Urinary bladder (tissue), 4 donors: ENCODE measurements around the gene CCDC60. TPM values are rescaled to one million over a fixed set of nuclear protein-coding genes. Genes with fewer than 3 reads are reported as not detected.

Experiments
- DNase-seq: peaks from one replicate; pipeline ENCODE4 v3.0.0-alpha.2; 2015; ENCODE audit errors: extremely low spot score
- H3K27ac ChIP-seq: one replicate; pipeline ENCODE4 v1.5.1; 2013; ENCODE audit warnings: low read depth, mild to moderate bottlenecking, moderate library complexity
- H3K36me3 ChIP-seq: one replicate; pipeline ENCODE4 v1.6.1; 2013; ENCODE audit warnings: mild to moderate bottlenecking, moderate library complexity; ENCODE audit not compliant: insufficient read depth
- H3K4me1 ChIP-seq: one replicate; pipeline ENCODE4 v1.6.1; 2013; ENCODE audit warnings: mild to moderate bottlenecking, moderate library complexity; ENCODE audit not compliant: insufficient read depth
- H3K4me3 ChIP-seq: one replicate; pipeline ENCODE4 v1.5.1; 2013; ENCODE audit warnings: low read depth, low read length
- WGBS: extraction: QIAGEN DNeasy Blood & Tissue Kit; methylation state at CpG from one replicate; pipeline ENCODE4 v1.1.7; 2013; 5-methylcytosine and 5-hydroxymethylcytosine counted together
- polyA plus RNA-seq: library from polyadenylated mRNA; stranded (reverse); fragments of 200-250 nt; gene quantifications from one replicate; pipeline ENCODE4 v1.2.3, GENCODE V29; 2013
- total RNA-seq: library from RNA; depleted of rRNA; stranded (reverse); fragments of >200 nt; gene quantifications from one replicate; pipeline ENCODE4 v1.2.3, GENCODE V29; 2014
- donor health status: healthy with polysubstance abuse.
- donor health status: healthy.

Gene CCDC60
- total and polyA plus RNA-seq, 2 donors, result 4.9 to 5.6 TPM

DNA sequence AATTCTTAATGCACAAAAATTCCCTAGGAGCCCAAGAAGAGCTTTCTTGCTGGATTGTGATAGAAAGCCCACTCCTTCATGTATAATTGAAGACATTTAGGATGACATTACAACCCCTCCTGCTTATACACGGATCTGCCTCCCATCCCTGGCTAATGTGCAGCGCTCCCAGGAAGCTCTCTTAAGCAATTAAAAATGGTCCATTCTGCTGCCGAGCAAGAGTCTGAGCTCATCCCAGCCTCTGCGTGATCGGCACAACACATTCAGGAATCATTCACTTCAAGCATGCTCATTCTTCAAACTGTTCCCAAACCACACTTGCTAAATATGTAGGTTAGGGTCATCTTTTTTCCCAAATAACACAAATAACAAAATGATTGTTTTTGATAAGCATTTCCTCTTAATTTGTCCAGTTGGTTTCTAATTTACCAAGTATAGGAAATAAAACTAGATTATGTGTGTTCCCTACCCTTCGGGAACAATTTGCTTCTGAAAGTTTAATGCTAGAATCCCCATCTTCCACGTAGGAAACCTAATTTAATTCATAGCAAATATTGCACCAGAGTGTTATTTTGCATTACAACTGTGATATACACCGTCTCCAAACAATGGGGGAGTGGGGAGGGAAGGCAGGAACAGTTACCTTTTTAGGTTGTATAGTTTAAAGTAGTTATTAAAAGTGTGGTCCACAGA is 241.7 kb downstream of the CCDC60 start:
- 69% methylated on average over 8 of the region's 8 CpGs for WGBS
- H3K36me3 ChIP-seq, result no peaks in the 10 kb centered on the region
- no peak for DNase-seq
- H3K4me1 ChIP-seq, result no peaks in the 10 kb centered on the region
- no peak overlapping the region for H3K27ac ChIP-seq
- no peak overlapping the region for H3K4me3 ChIP-seq

DNA sequence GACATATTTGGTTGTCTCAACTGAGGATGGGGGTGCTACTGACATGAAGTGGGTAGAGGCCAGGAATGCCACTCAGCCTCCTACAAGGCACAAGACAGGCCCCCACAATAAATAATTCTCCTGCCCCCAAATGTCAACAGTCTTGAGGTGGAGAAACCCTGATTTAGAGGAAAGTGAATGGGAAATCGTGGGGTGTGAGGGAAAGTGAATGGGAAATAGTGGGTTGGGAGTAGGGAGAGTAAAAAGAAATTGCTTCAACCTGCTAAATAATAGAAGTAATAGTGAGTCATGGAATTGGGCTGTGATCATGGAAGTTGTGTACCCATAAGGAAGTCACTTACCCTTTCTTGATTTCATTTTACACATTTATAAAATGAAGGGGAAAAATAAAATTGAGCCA is 242.4 kb downstream of the CCDC60 start:
- 67% methylated on average over 1 of the region's 1 CpG for WGBS
- no peak for DNase-seq
- H3K4me3 ChIP-seq, result no peak overlapping the region
- H3K36me3 ChIP-seq, result no peaks in the 10 kb centered on the region
- H3K27ac ChIP-seq, result no peak overlapping the region
- no peaks in the 10 kb centered on the region for H3K4me1 ChIP-seq

DNA sequence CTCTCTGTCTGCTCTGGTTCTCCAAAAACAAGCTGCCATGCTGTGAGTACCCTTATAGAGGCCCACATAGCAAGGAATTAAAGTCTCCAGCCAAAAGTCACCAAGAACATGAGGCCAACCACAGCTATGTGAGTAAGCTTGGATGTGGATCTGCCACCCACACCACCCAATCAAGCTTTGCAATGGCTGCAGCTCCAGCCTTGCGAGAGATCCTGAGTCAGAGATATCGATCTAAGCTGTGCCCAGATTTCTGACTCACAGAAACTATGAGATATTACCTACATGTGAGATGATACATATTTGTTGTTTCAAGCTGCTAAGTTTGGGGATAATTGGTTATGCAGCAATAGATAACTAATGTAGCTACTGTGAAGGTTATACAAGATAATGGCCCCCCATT is 243.6 kb downstream of the CCDC60 start:
- H3K4me3 ChIP-seq, result no peak overlapping the region
- whole genome bisulfite sequencing, result 88% methylated on average over 2 of the region's 2 CpGs
- H3K4me1 ChIP-seq, result no peaks in the 10 kb centered on the region
- H3K36me3 ChIP-seq, result no peaks in the 10 kb centered on the region
- no peak for DNase-seq
- H3K27ac ChIP-seq, result no peak overlapping the region

DNA sequence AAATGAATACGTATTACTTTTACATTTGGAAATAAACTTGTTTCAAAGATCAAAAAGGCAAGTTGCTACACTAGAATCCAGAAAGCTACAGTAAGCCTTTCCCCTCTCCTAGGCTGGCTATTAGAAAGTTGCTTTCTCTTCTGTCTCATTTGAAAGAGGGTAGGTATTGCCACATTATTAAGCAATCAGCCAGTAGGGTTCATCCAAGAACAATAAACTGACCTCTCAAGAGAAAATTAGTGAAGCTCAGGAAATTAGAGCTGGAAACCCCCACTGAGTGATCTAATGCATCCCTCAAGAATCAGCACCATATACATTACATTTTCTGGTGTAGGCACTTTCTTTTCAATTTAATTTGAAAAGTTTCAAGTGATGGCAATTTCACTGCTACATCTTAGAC is 254.6 kb downstream of the CCDC60 start:
- 68% methylated on average over 1 of the region's 1 CpG for WGBS
- Histone ChIP-seq H3K4me1 (no peaks in the 10 kb centered on the region), H3K4me3 (no peak overlapping the region), H3K27ac (no peak overlapping the region), H3K36me3 (no peaks in the 10 kb centered on the region)
- no peak for DNase-seq

DNA sequence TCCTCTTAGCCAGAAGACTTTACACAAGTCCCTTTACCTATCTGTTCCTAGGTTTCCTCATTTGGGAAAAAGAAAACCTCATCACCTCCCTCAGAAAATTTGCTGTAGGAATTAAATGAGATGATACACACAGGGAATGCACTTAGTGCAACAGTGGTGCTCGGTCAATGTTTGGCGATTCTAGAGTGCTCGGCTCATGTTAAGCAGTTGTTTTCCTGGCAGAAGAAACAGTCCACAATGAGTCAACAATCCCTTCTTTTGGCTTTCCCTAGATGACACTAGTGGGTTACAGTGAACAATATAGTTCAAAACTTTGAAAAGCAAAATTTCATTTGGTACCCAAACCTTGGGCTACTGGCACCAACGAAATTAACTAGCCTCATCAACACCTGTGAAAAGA is 255.1 kb downstream of the CCDC60 start:
- no peak for DNase-seq
- Histone ChIP-seq H3K27ac (no peak overlapping the region), H3K36me3 (no peaks in the 10 kb centered on the region), H3K4me3 (no peak overlapping the region), H3K4me1 (no peaks in the 10 kb centered on the region)
- 83% methylated on average over 4 of the region's 4 CpGs for WGBS

Other genes with a start within 250 kb of the CCDC60 start
- 47.8 TPM for gene HSPB8, start 155.8 kb upstream of the CCDC60 start, total RNA-seq
- gene HSPB8, start 155.8 kb upstream of the CCDC60 start, polyA plus RNA-seq, result 601 TPM